AG09309 (cell line): ENCODE measurements around the gene IDH3B.

Experiments
- DNase-seq: peaks from one replicate; pipeline ENCODE4 v3.0.0-alpha.2; 2010; ENCODE audit warnings: low read depth
- H3K4me3 ChIP-seq: 2 replicates; pipeline ENCODE4 v1.5.1; 2011; ENCODE audit warnings: mild to moderate bottlenecking, low read depth, low read length, moderate library complexity; ENCODE audit not compliant: control insufficient read depth
- CTCF ChIP-seq: IDR thresholded peaks from 2 replicates; pipeline ENCODE4 v1.5.1; 2011; ENCODE audit warnings: mild to moderate bottlenecking, low read depth, low read length, inconsistent platforms; ENCODE audit not compliant: insufficient read depth, control insufficient read depth; ENCODE audit errors: missing control alignments

IDH3B gene

DNA sequence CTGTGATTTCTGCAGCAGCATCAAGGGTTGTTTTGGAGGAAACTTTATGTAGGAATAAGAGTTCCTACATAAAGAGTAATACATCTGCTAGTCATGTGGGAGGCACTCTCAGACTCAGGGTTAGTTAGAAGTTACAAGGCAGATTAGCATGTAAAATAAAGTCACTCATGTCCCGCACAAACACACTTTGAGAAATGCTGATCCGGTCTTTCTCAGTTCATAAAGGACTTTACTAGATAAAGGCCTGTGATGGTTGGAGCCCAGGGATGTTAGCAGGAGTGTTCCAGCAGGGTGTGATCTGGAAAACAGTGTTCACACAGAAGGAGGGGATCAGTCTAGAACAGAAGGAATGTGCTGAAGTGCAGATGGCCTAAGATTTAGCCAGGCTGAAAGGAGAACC lies 44.7 kb downstream of the IDH3B start:
- TF ChIP-seq CTCF, result no peak
- no peak for DNase-seq

DNA sequence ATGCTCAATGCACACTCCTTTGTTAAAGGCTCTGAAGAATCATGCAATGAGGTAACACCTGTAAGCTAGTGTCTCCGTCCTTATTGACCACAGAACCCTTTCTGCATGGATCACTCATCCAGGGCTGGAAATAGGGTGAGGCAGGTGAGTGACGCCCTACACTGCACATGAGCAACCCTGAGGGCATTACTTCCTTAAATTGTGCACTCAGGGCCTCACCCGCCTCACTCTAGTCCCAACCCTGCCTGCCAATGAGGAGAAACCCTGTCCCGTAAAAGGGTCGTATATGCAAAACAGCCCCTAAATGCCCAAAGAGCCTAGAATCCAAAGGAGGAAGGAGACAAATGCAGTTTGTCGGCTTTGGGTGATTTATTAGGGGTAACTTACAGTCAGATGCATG lies 45.2 kb downstream of the IDH3B start:
- no peak overlapping the region for H3K4me3 ChIP-seq
- no peak for TF ChIP-seq CTCF
- no peak for DNase-seq

More for the DNA sequence above, 44.7 kb downstream of the IDH3B start:
- no peak overlapping the region for H3K4me3 ChIP-seq

GRCh38 chr20:2617099-2617714 lies 46.8 kb downstream of the IDH3B start:
- no peak for DNase-seq
- no peak for TF ChIP-seq CTCF
- no peak overlapping the region for H3K4me3 ChIP-seq

GRCh38 chr20:2616634-2617033 lies 47.4 kb downstream of the IDH3B start:
- no peak for DNase-seq
- no peak for TF ChIP-seq CTCF

GRCh38 chr20:2612073-2612472 lies 51.9 kb downstream of the IDH3B start:
- no peak for TF ChIP-seq CTCF
- H3K4me3 ChIP-seq, result no peak overlapping the region
- no peak for DNase-seq

More at GRCh38 chr20:2616634-2617033, 47.4 kb downstream of the IDH3B start:
- H3K4me3 ChIP-seq, result no peak overlapping the region

DNA sequence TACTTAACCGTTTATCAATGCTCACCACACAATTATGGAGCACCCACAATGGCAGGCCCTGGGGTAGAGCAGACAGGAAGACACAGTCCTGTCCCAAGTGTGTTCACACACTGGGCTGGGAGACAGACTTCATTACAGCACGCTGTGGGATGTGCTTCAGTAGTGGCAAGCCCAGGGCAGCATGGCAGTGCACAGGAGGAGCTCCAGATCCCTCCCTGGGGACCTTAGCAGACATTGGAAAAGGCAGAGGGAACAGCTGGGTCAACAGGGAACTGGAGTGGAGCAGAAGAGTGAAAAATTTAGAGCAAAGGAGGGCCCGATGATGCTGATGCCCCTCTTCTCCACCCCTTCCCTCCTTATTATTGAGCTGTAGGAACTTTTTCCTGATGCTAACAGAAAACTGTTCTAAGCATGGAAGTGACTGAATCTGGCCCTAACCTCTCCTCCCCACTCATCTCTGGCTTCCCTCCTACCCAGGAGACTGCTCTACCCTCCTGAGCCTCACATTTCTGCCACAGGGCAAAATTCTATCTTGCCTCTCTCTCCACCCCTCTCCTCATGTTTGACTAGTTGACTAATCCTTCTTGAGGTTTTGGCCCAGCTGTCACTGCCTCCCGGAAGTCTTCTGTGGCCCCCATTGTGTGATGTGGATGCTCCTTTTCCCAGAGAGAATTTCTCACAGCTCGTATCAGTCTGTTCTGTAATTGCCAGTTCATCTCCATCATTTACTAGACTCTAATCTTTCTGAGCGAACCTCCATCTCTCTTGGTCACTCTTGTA lies 52.9 kb downstream of the IDH3B start:
- no peak for TF ChIP-seq CTCF
- no peak for DNase-seq
- H3K4me3 ChIP-seq, result no peak overlapping the region

GRCh38 chr20:2610326-2610725 lies 53.7 kb downstream of the IDH3B start:
- no peak overlapping the region for H3K4me3 ChIP-seq
- TF ChIP-seq CTCF, result no peak
- no peak for DNase-seq
